ENCODE results near the gene PDGFB.

GRCh38 chr22:39278040-39278439 lies 33.3 kb upstream of the PDGFB start:
- TF ChIP-seq CTCF (IDR thresholded peaks at IDR 0.05) (no peak), POLR2A (IDR thresholded peaks at IDR 0.05) (no peak)

Measured in ovary (tissue), 3 donors.